ENCODE measurements around the gene GHR.
"Not testable (repeated sequence)": the region's sequence is repeated elsewhere in the genome, so short reads cannot be mapped to it uniquely, and the experiment has no call there.

The GHR gene

DNA sequence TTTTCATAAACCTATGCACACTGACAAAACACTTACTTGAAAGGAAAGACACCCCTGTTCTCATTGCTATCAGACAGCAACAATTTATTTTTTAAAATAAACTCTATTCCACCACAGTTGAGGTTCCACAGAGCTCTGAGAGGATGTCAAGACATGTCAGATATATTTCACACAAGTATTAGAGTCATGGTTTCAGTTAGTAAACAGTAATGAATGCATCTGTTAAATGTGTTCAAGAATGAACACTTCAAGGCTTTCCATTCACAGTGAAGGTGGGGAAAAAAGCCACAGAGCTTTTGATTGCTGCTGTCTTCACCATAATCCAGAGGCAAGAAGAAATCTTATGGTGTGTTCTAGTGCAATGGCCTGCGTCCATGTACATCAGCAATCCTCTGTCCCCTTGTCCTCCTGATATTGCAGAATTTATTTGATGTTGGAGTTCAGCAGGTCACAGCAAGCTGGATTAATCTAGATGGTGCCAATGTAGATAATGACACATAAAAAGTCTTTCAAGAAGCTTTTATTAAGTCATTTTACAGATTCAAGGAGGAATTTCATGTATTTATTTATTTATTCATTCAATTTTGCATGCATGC, 146.8 kb downstream of the GHR start:
- DNase-seq (ENCODE audit: low read depth) = no peak

DNA sequence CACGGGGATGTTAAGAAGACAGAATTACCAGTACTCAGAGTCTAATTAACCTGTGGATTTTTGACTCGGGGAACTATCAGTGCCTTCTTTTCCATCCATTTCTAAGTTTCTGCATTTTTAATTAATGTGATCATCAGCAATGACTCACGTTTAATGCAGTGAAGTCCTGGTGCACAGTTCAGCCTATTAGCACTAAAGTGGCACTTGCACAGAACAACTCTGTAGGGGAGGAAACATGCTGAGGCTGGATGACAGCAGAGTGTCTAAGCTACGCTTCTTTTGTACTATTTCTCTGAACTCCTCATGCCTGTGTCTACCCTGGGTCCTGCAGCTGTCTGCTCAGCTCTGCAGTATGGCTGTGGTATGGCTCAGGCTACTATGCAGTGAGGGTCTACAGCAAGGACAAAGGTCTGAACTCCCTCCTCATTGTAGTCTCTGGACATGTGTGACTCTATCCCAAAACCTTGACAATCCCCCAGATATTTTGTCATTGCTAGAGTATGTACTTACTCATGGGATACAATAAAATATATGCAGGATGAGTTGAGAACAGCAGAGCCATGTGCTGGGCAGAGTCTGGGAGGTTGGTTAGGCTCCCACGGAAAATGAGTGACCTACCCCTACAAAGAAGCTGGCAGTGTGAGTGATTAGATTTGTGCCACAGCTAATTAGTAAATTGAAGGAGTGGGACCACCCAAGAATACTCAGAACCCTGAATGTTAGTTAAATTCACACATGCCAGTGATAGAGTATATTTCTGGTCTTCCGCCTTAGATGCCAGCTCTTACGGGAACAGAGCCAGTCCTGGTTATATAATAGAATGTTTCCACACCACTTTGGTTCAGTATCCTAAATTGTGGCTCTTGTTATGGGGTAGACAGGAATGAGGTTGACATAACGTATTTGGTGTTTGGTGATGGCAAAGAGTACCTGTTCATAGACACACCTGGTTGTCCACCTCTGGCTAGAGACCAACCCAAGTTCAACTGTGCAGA, 148.0 kb downstream of the GHR start:
- no peak for DNase-seq (ENCODE audit: low read depth)

- no peak for DNase-seq (ENCODE audit: low read depth)
These were observed 149.1 kb downstream of the GHR start for GRCh38 chr5:42572313-42572712.

DNA sequence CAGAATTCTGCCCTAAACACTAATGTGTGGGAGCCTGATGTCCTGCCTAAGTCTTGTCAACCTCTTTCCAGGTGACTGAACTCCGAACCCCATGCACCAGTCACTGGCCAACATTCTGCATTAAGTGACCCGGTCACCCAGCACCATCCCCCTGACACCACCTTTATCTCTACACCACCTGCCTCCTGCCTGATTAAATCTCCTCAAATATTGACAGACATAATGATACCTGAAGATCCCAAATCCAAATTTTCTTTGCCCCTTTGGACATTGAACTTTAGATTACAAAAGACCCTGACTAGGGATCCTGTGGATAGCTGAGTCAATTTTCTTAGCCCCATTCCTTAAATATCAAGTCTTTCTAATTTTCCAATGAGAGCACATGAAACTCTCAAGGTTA, 150.1 kb downstream of the GHR start:
- no peak for DNase-seq (ENCODE audit: low read depth)

GRCh38 chr5:42575914-42576313, 152.7 kb downstream of the GHR start:
- not testable (repeated sequence) for DNase-seq (ENCODE audit: low read depth)

- not testable (repeated sequence) for DNase-seq (ENCODE audit: low read depth)
These were observed 155.7 kb downstream of the GHR start for GRCh38 chr5:42578901-42579300.

GRCh38 chr5:42579320-42579719, 156.1 kb downstream of the GHR start:
- no peak for DNase-seq (ENCODE audit: low read depth)

- no peak for DNase-seq (ENCODE audit: low read depth)
These were observed 158.6 kb downstream of the GHR start for GRCh38 chr5:42581845-42582244.

- no peak for DNase-seq (ENCODE audit: low read depth)
These were observed 159.5 kb downstream of the GHR start for GRCh38 chr5:42582723-42583122.

DNA sequence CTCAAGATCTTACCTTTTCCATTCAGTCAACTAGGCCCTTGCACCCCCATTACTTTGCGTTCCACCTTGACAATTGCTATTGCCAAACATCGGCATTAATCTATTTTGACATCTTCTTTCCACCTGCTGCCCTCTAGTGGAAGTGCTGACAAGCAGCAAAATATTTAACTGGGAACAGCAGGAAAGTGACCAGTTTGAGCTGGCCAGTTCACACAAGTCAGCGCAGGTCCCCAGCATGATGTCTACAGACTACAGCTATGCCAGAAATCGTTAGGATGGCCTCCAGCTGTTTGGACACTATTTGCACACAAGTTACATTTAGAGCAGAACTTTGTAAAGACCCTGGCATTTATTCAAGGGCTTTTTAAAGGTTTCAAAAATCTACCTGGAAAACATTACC, 160.1 kb downstream of the GHR start:
- no peak for DNase-seq (ENCODE audit: low read depth)

DNA sequence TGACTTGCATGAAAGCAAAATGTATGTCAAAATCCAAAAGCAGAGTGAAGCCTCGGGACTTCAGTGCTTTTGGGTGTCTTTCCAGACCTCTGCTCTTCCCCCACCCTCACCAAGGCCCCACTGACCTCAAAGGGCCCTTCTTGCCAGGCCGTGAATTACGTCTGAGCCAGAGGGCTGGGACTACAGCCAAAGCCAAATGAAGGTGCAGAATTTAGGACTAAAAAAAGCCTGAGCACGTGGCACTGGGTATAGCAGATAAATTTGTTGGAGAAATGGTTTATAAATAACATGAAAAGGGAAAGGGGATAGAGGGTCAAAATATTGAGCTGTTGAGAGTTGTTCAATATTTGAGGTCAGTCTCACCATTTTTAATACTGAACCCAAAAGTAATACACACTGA, 163.4 kb downstream of the GHR start:
- no peak for DNase-seq (ENCODE audit: low read depth)

DNA sequence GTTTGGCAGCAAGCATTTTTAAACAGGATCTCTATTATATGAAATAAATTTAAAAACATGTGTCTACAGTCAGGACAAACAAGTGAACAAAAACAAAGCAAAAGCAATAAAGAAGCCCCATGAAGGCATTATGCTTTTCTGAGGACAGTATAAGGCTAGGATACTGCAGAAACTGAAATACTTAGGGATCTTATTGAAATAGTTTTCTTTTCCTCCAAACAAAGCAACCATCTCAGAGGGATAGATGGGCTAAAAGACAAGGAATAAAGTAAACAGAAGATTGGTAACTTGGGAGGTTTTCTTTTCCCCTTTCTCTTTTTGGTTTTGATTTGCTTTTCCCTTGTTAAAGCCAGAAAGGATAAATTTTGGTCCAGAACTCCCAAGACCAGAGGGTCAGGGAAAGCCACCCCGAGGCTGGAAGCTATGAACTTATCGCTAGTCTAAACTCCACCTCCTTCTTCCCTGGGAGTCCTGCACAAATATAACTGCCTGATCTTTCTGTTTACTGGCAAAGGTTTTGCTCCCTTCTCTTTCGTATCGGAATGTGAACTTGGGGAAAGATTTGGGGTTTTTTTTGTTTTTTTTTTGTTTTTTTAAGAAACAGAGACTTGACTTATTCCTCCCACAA, 164.0 kb downstream of the GHR start:
- no peak for DNase-seq (ENCODE audit: low read depth)

DNA sequence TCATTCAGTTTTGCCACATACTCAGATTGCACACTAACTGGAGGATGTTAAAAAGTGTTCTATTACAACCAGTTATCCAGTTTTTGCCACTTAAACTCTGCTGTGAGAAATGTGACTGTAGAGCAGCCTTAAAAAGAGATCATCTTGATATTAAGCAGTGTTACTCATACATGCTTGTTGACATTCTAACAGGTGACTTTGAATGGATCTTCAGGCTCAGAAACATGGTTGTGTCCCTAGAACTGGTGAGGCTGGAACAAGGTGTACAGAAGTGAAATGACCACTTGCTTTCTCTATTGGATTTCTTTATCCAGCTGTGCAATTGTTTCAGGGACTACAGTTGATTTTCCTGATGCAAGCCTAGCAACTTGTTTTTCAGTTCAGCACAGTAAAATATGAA, 167.3 kb downstream of the GHR start:
- no peak for DNase-seq (ENCODE audit: low read depth)

- no peak for DNase-seq (ENCODE audit: low read depth)
These were observed 167.8 kb downstream of the GHR start for GRCh38 chr5:42591015-42591414.

DNA sequence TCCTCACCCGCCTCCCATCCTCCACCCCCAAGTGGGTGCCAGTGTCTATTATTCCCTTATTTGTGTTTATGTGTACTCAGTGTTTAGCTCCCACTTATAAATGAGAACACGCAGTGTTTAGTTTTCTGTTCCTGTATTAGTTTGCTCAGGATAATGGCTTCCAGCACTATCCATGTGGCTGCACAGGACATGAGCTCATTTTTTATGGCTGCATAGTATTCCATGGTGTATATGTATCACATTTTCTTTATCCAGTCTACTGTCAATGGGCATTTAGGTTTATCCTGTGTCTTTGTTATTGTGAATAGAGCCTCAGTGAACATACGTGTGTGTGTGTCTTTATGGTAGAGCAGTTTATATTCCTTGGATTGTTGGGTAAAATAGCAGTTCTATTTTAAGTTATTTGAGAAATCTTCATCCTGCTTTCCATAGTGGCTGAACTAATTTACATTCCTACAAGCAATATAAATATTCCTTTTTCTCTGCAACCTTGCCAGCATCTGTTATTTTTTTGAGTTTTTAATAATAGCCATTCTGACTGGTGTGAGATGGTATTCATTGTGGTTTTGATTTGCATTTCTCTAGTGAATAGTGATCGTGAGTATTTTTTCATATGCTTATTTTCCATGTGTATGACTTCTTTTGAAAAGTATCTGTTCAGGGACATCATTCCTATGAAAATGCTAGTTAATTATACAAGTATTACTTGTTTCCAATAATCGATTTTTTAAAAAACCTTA, 169.3 kb downstream of the GHR start:
- DNase-seq (ENCODE audit: low read depth) = no peak

DNA sequence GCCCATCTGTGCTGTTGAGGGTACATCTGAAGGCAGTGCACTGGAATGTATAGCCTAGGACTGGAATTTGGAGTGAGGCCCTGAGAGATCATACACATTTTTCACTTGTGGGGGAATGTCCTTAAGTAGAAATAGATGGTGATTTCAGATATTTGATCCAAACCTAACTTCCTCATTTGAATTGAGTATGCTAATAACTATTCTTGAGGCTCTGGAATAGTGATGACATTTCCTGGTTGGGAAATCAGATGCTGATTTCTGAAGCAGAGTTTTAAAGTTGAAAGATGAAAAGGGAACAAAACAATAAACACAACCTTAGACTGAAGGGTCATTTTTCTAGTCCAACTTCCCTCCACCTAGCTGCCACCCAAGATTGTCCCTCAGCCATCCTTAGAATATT, 170.4 kb downstream of the GHR start:
- no peak for DNase-seq (ENCODE audit: low read depth)

DNA sequence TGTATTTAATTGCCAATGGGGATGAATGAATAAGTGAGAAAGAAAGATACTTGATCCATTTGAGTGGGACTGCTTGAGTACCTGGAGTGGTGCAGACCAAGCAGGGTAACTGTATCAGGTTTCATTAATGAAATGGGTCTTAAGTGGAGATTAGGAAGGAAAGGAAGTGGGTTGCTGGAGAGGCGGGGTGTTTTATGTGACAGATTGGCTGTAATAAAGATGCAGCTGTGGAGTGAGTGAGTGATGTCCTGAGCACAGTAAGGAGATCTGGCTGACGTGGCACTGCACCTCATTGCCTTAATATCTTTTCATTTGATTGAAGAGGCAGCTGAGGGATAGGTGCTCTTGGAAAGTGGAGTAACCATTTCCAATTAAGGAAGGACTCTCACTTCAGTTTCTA, 172.4 kb downstream of the GHR start:
- no peak for DNase-seq (ENCODE audit: low read depth)

GRCh38 chr5:42596817-42597216, 173.6 kb downstream of the GHR start:
- DNase-seq (ENCODE audit: low read depth) = no peak

- DNase-seq (ENCODE audit: low read depth) = no peak
These were observed 174.2 kb downstream of the GHR start for GRCh38 chr5:42597318-42597937.

DNA sequence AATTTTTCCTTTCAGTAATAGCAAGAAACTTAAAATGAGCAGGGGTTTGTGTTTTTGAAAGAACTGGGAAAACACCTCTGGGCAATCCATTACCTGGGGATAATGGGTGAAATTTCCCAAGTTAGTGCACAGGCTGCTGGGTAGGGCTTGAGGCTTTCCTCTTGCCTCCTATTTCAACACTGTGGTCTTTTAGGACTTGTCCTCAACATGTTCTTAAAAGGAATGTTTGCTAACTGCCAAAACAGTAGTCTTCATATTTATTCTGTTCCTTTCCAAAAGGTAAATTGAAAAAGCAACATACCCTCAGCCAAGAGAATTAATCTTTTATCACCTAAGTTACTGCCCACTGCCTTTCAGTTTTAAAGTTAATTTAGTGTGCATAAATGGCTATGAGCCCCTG, 175.1 kb downstream of the GHR start:
- DNase-seq (ENCODE audit: low read depth) = no peak

- DNase-seq (ENCODE audit: low read depth) = no peak
These were observed 175.9 kb downstream of the GHR start for GRCh38 chr5:42599106-42599505.

DNA sequence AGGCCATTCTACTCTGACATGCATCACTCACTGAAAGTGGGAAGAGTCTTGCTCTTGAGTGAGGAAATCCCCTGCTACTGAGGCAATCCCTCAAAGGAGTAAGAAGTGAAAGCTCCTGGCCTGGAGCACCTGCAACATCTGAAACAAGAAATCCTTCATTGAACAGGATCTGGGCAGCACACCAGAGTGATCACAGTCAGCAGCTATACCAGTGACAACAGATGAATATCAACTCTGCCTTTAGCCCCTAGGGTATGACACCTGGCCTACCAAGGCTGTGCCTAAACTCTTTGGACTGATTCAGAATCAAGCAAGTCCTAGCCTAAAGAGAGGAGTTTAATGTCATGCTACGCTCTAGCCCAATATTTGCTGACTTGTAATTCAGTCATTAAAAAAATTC, 177.2 kb downstream of the GHR start:
- no peak for DNase-seq (ENCODE audit: low read depth)

Measured in stimulated activated CD8-positive, alpha-beta memory T cell treated with anti-CD3 and anti-CD28 coated beads, Interleukin-15, amount 100 ng/mL, for 24 hours (primary cell).